ENCODE results near the gene CCDC169. TPM values are rescaled to one million over a fixed set of nuclear protein-coding genes. Genes with fewer than 3 reads are reported as not detected.

CCDC169 gene
- total RNA-seq, 1 donor, result 4.3 TPM

GRCh38 chr13:36214163-36214921 is 83.3 kb downstream of the CCDC169 start, which contains the start of gene SOHLH2:
TSS of gene SOHLH2 (minus strand) at chr13:36214556. CDS start at chr13:36214526, 30 bp downstream.
- no peak for TF ChIP-seq CTCF (IDR thresholded peaks at IDR 0.05; ENCODE audit: insufficient read depth, low read depth, low read length)
- no peak for DNase-seq (ENCODE audit: low read depth)
- no peak within 1 kb of the TSS for H3K4me3 ChIP-seq (ENCODE audit: low read depth, low read length)

GRCh38 chr13:36212789-36213188 is 84.8 kb downstream of the CCDC169 start:
- H3K4me3 ChIP-seq (ENCODE audit: low read depth, low read length), result no peak overlapping the region
- no peak for TF ChIP-seq CTCF (IDR thresholded peaks at IDR 0.05; ENCODE audit: insufficient read depth, low read depth, low read length)
- no peak for DNase-seq (ENCODE audit: low read depth)

GRCh38 chr13:36211567-36211966 is 86.0 kb downstream of the CCDC169 start:
- TF ChIP-seq CTCF (IDR thresholded peaks at IDR 0.05; ENCODE audit: insufficient read depth, low read depth, low read length), result no peak
- no peak for DNase-seq (ENCODE audit: low read depth)
- no peak overlapping the region for H3K4me3 ChIP-seq (ENCODE audit: low read depth, low read length)

GRCh38 chr13:36210738-36211137 is 86.9 kb downstream of the CCDC169 start:
- TF ChIP-seq CTCF (IDR thresholded peaks at IDR 0.05; ENCODE audit: insufficient read depth, low read depth, low read length), result no peak
- no peak overlapping the region for H3K4me3 ChIP-seq (ENCODE audit: low read depth, low read length)
- no peak for DNase-seq (ENCODE audit: low read depth)

GRCh38 chr13:36207672-36208071 is 89.9 kb downstream of the CCDC169 start:
- DNase-seq (ENCODE audit: low read depth), result no peak
- H3K4me3 ChIP-seq (ENCODE audit: low read depth, low read length), result no peak overlapping the region
- no peak for TF ChIP-seq CTCF (IDR thresholded peaks at IDR 0.05; ENCODE audit: insufficient read depth, low read depth, low read length)

GRCh38 chr13:36193151-36193855 is 104.3 kb downstream of the CCDC169 start:
- no peak overlapping the region for H3K4me3 ChIP-seq (ENCODE audit: low read depth, low read length)
- DNase-seq (ENCODE audit: low read depth), result no peak
- TF ChIP-seq CTCF (IDR thresholded peaks at IDR 0.05; ENCODE audit: insufficient read depth, low read depth, low read length), result no peak
